Memory B cell (primary cell): ENCODE results near the gene VTCN1.

Experiments
- ATAC-seq: fragments of 150-1000 bp; cut with Tn5 transposase; 2 replicates; pipeline ENCODE4 v1.10.0; 2021; ENCODE audit warnings: low read depth, mild to moderate bottlenecking, moderate library complexity
- DNase-seq, 2 donors: peaks; one replicate each; pipeline ENCODE4 v3.0.0; 2022; ENCODE audit warnings: low spot score in 2 of 2
- H3K27ac Mint-ChIP-seq: one replicate; pipeline ENCODE4 v1.8.0; 2022; ENCODE audit warnings: mild to moderate bottlenecking, moderate library complexity, mixed read lengths
- H3K27me3 Mint-ChIP-seq: one replicate; pipeline ENCODE4 v1.8.0; 2022; ENCODE audit warnings: mixed read lengths
- H3K36me3 Mint-ChIP-seq: one replicate; pipeline ENCODE4 v1.8.0; 2022; ENCODE audit warnings: mild to moderate bottlenecking, mixed read lengths
- H3K4me1 Mint-ChIP-seq: one replicate; pipeline ENCODE4 v1.8.0; 2022; ENCODE audit warnings: mixed read lengths
- H3K4me3 Mint-ChIP-seq: one replicate; pipeline ENCODE4 v1.8.0; 2022; ENCODE audit warnings: mild to moderate bottlenecking, moderate library complexity, mixed read lengths
- H3K9me3 Mint-ChIP-seq: one replicate; pipeline ENCODE4 v1.8.0; 2022; ENCODE audit warnings: mixed read lengths

VTCN1 gene

DNA sequence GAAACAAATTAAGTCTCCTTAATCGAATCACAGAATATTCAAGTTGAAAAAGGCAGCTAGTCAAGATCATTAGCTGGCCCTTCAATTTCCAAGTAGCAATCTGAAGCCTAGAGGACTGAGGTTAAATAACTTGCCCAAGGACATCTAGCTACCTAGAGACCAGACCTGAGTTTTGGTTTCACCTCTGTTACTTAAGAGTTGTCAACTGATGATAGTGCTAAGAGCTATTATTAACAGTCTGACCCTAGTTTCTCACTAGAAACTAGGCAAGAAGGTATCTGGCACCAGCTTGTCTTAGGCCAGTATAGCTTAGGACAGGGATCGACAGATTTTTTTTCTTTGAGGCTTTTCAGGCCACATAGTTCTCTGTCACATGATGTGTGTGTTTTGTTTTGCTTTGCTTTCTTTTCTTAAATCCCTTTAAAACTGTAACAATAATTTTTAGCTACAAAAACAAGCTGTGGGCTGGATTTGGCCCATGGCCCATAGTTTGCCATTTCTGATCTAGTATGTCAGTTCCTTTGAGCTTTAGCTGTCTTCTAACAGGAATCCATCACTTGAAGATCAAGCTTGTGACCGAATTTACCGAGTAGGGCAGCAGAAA, 112.3 kb downstream of the VTCN1 start:
- Mint-ChIP-seq H3K27me3 (no peaks in the 10 kb centered on the region), H3K4me3 (no peak overlapping the region), H3K4me1 (peaks cover 5% of the 10 kb centered on the region), H3K36me3 (peaks cover 44% of the 10 kb centered on the region), H3K27ac (no peak overlapping the region), H3K9me3 (no peaks in the 10 kb centered on the region)
- ATAC-seq (no peak), DNase-seq (no peak)

DNA sequence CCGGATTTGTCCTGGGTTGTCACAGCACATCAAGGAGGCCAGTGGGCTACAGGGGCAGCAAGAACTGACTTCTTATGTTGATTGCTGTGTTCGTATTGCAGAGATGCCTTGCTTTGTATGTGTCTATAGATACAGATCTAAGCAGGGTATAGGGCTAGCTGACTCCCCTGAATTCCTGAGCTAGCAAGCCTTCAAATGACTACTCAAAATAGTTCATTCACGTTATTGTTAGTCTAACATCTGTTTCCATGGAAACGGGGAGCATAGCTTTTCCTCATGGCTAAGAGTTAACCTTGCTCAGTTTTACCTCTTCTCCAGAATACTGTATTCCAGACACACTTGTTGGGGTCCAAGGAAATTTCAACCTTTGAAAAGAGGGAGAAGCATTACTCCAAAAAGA, 113.3 kb downstream of the VTCN1 start:
- DNase-seq (no peak), ATAC-seq (no peak)
- H3K4me1 Mint-ChIP-seq: peaks cover 5% of the 10 kb centered on the region
- H3K27ac Mint-ChIP-seq: no peak overlapping the region
- no peaks in the 10 kb centered on the region for H3K9me3 Mint-ChIP-seq
- no peaks in the 10 kb centered on the region for H3K27me3 Mint-ChIP-seq
- H3K36me3 Mint-ChIP-seq: peaks cover 44% of the 10 kb centered on the region
- H3K4me3 Mint-ChIP-seq: no peak overlapping the region

DNA sequence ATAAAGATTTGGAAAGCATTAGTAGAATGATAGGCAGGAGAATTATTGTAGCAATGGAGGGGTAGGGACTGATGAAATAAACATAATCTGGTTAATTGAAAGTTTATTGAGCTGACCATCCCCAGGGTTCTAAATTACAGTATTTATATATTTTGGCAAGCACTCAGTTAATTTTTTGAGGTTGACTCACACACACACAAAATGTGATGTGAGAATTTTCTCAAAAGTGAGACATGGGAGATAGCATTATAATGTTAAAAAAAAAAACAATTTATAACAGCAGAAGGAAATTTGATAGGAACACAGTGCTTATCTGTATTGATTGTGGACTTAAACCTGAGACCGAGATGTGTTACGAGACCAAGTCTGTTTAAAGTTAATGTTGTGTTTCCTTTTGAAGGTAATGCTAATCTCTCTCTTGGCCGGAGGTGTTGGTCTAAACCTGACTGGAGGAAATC, 113.7 kb downstream of the VTCN1 start:
- H3K36me3 Mint-ChIP-seq: peaks cover 41% of the 10 kb centered on the region
- DNase-seq (no peak), ATAC-seq (no peak)
- H3K27ac Mint-ChIP-seq: no peak overlapping the region
- no peaks in the 10 kb centered on the region for H3K27me3 Mint-ChIP-seq
- no peaks in the 10 kb centered on the region for H3K9me3 Mint-ChIP-seq
- peaks cover 3% of the 10 kb centered on the region for H3K4me1 Mint-ChIP-seq
- no peak overlapping the region for H3K4me3 Mint-ChIP-seq

DNA sequence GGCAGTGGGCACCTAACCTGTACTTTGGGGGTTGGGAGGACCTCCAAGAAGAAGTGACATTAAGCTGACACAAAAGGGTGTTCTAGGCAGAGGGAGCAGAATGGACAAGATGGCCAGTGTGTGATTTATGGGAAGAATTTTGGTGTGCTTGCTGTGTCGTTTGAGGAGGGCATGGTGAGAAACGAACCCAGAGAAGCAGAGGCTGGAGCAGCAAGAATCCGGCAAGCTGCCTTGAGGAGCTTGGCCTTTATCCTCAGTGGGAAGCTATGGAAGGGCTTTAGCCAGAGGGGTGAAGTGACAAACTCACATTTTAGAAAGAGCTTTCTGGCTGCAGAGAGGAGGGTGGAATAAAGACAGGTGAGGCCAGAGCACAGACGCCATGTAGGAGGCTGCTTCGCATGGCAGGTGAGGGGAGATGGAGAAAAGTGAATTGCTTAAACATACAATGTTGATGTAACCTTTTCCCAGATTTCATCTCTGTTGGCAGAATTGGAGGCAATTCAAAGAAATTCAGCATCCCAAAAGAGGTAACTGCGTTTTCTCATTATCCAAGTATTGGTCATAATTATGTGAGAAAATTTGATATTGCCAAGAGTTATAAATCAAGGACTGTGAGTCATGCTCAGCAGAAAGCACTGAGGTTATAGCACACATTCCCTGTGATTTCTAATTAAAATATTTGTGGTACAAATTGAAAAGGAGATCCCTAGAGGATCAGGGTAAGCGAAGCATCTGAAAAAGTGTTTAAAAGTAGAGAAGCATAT, 115.7 kb downstream of the VTCN1 start:
- Mint-ChIP-seq H3K4me1 (peaks cover 3% of the 10 kb centered on the region), H3K36me3 (peaks cover 46% of the 10 kb centered on the region)

DNA sequence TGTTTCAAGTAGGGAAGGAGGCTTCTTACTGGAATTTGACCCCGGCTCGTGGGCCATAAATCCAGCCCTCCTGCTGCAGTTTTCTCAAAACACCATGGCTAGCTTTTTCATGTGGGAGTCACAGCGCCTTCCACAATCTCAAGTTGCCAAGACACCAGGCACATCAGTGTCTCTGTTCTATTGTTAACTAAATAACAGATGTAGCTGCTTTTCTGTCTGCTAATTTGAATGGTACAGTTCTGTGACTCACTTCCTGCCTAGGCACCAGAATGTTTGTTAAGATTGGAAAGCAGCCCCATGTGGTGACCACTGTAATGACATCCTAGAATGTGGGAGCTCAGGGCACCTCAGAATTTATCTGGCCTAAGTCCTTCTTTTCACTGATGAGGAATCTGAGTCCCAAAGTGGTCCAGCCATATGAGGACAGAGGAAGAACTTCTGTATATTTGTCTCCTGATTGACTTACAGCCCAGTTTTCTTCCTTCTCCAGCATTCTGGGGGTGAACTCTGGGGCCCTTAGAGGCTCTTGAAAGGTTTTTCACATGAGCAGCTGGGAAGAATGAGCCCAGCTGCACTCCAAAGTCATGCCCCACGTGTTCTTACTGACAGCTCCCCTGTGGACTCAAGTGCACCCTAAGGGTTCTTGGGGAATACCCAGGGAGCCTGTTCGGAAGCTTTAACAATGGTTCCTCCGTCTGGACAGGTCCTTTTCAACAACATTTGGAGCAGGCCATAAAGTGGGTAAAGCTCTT, 116.7 kb downstream of the VTCN1 start:
- Mint-ChIP-seq H3K4me1 (peaks cover 3% of the 10 kb centered on the region), H3K36me3 (peaks cover 43% of the 10 kb centered on the region), H3K9me3 (no peaks in the 10 kb centered on the region), H3K27me3 (no peaks in the 10 kb centered on the region), H3K4me3 (no peak overlapping the region), H3K27ac (no peak overlapping the region)
- peak; percentile 79 for ATAC-seq
- DNase-seq: no peak

More for the DNA sequence above, 115.7 kb downstream of the VTCN1 start:
- Mint-ChIP-seq H3K4me3 (no peak overlapping the region), H3K27me3 (no peaks in the 10 kb centered on the region), H3K27ac (no peak overlapping the region), H3K9me3 (no peaks in the 10 kb centered on the region)
- ATAC-seq (no peak), DNase-seq (no peak)
